Measurements from ENCODE around the gene AMPH. TPM values are rescaled to one million over a fixed set of nuclear protein-coding genes. Genes with fewer than 3 reads are reported as not detected.
"Not testable (repeated sequence)": the region's sequence is repeated elsewhere in the genome, so short reads cannot be mapped to it uniquely, and the experiment has no call there.

AMPH gene
- total and polyA plus RNA-seq, 9 of the 15 experiments (the other 6 are each of a cell fraction or from before 2014, with no cell fraction given), result 0.03 to 0.35 TPM; not detected in 7

GRCh38 chr7:38341172-38341705 is 289.9 kb downstream of the AMPH start (continued):
- TF ChIP-seq PRDM10 (IDR thresholded peaks at IDR 0.05; ENCODE audit: partially characterized antibody) (peak; percentile 22), DMBX1 (CRISPR knock-in tag; IDR thresholded peaks at IDR 0.05; ENCODE audit: borderline replicate concordance) (0 out of 2 replicates have a peak, but pooled peaks have one; percentile 47), KLF16 (IDR thresholded peaks at IDR 0.05) (0 out of 2 replicates have a peak, but pooled peaks have one; percentile 49), SMARCB1 (IDR thresholded peaks at IDR 0.05; ENCODE audit: insufficient read length, low read depth) (peak; percentile 50), FOXP4 (CRISPR knock-in tag; IDR thresholded peaks at IDR 0.05; ENCODE audit: borderline replicate concordance) (peak; percentile 35; the same call in 1 of the 2 replicates), ATF1 (tag; IDR thresholded peaks at IDR 0.05) (peak; percentile 39), ELF1 (tag; IDR thresholded peaks at IDR 0.05) (peak; percentile 35; the same call in 1 of the 2 replicates), ZNF224 (CRISPR knock-in tag; IDR thresholded peaks at IDR 0.05) (0 out of 2 replicates have a peak, but pooled peaks have one; percentile 18), ZNF592 (IDR thresholded peaks at IDR 0.05) (peak; percentile 87), TBL1XR1 (IDR thresholded peaks at IDR 0.05; ENCODE audit: low read length in 2 of 2) (peak in 1 of 2 experiments; percentile 43; a peak in 1 of 4 replicates), HCFC1 (IDR thresholded peaks at IDR 0.05; ENCODE audit: low read depth, low read length) (0 out of 2 replicates have a peak, but pooled peaks have one; percentile 22), GATAD2A (IDR thresholded peaks at IDR 0.05) (peak; percentile 50; the same call in 1 of the 2 replicates), ARNT (IDR thresholded peaks at IDR 0.05) (0 out of 4 replicates have a peak, but pooled peaks have one; percentile 29 to 59), TRIM24 (IDR thresholded peaks at IDR 0.05) (peak in 1 of 2 experiments; percentile 61; a peak in 2 of 4 replicates), ZC3H4 (CRISPR knock-in tag; IDR thresholded peaks at IDR 0.05; ENCODE audit: borderline replicate concordance) (0 out of 2 replicates have a peak, but pooled peaks have one; percentile 22), MTA2 (IDR thresholded peaks at IDR 0.05; ENCODE audit: low read depth) (peak; percentile 54), SMARCC2 (IDR thresholded peaks at IDR 0.05; ENCODE audit: low read depth) (peak; percentile 73), POLR2A (conservative IDR thresholded peaks at IDR 0.05) (peak; percentile 76), TRIM28 (IDR thresholded peaks at IDR 0.05) (peak; percentile 63; the same call in 1 of the 2 replicates)
- not testable (repeated sequence) for TF ChIP-seq ATF1 (CRISPR knock-in tag; IDR thresholded peaks at IDR 0.05)

Measured in K562 (cell line).